GM19452 (cell line): ENCODE data around the gene SPATA7.
A peak's percentile ranks its signal among the peaks of the same experiment; 100 is the strongest.
"Not testable (repeated sequence)": the region's sequence is repeated elsewhere in the genome, so short reads cannot be mapped to it uniquely, and the experiment has no call there.

Source experiments
- ATAC-seq: cut with Tn5 transposase; IDR thresholded peaks from one replicate; pipeline ENCODE4 v1.9.1; 2021; ENCODE audit not compliant: unreplicated experiment

SPATA7 gene

GRCh38 chr14:88385212-88386101 is at the start of gene SPATA7:
Gene SPATA7, plus strand, starts transcription at chr14:88385657. Its CDS starts 162 bp downstream, at chr14:88385819.
- peak; percentile 100 for ATAC-seq

DNA sequence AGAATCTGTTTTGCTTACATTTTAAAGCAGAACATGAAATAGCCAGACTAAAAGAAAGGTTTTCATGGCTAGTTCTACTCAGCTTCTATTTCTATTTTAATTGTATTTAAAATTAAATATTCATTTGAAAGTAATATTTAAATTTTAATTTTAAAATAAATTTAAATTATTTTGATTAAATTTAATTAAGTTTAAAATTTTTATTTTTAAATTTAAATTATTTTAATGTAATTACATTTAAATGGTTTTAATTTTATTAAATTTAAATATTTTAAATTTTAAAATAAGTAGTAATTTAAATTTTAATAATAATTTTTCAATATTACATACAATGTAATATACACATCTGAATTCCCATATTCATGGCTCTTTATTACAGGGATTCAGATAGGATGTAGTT is 45.1 kb upstream of the SPATA7 start:
- ATAC-seq: no peak

GRCh38 chr14:88342980-88343379 is 42.5 kb upstream of the SPATA7 start:
- ATAC-seq: no peak

DNA sequence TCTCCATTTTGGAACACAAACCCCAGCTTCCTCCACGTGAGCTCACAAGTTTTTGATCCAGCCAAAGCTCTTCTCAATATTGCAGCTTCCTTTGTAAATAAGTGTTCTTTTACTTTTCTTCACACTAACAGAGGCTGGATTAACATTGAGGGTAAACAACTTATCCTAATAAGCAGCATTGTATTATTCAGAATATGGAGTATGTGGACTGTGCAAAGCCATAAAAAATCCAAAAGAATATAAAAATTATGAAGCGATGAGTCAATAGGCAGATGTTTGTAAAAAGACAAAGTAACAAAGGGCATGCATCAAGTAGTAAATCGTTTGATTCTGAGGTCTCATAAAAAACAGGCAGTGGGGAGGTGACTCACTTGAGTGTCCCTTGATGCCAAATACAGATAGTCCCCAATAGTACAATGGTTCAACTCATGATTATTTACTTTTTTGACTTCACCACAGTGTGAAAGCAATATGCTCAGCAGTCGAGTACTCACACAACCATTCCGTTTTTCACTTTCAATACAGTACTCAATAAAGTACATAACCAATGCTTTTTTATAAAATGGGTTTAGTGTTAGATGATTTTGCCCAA is 39.3 kb upstream of the SPATA7 start:
- ATAC-seq: no peak

DNA sequence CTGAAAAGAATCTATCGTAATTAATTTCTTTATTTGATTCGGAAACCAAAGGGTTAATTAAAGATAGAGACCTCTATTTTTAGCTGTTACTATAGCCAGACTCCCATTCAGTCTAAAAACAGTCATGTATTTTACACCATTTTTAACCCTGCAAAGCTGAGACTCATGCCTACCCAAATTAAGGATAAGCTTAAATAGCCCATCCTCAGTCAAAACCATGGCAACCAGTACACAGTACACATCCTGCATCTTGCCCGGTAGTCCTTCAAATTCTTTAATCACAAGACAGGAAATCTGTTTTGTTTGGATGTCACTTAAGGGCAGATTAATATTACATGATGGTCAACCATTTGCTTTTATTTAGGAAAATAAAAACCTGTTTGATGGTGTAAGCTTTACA is 36.9 kb upstream of the SPATA7 start:
- ATAC-seq: no peak

DNA sequence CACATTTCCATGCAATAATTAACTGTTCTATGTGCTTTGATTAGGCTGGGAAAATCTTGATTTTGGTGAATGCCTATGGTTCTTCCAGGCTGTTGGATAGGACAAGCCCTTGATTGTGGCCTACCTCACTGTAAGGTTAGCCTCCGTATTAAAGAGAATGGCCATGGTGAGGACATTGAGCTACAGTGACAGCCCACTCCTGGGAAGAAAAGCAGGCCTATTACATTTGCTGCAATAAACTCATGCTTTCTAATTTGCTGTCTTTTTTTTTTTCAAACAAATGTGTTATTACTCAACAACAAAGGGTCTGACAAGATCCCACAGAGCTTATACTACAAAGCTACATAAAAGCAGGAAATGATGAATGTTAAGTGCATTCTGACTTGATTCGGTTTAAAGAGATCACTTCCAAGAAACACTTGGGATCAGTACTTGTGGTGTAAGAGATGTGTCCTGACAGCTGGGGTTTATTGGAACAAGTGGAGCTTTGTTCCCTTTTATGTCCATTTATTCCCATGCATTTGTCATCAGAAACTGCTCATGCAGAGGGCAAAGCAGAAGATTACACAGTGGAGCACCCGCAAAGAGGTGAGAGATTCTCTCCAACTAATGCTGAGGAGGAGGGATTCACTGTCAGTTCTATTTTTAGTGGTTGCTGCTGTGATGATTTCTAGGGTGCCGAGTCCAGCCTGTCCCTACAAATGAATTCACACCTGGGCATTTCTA is 33.3 kb upstream of the SPATA7 start:
- ATAC-seq: no peak

DNA sequence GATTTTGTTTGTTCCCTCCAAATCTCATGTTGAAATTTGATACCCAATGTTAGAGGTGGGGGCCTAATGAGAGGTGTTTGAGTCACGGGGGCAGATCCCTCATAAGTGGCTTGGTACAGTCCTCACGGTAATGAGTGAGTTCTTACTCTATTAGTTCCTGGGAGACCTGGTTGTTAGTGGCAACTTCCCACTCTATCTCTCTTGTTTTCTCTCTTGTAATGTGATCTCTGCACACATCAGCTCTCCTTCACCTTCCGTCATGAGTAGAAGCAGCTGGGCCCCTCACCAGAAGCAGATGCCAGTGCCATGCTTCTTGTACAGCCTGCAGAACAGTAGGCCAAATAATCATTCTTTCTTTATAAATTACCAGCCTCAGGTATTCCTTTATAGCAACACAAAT is 32.8 kb upstream of the SPATA7 start:
- no peak for ATAC-seq

GRCh38 chr14:88354358-88354757 is 31.1 kb upstream of the SPATA7 start:
- no peak for ATAC-seq

GRCh38 chr14:88359500-88359899 is 26.0 kb upstream of the SPATA7 start:
- no peak for ATAC-seq

DNA sequence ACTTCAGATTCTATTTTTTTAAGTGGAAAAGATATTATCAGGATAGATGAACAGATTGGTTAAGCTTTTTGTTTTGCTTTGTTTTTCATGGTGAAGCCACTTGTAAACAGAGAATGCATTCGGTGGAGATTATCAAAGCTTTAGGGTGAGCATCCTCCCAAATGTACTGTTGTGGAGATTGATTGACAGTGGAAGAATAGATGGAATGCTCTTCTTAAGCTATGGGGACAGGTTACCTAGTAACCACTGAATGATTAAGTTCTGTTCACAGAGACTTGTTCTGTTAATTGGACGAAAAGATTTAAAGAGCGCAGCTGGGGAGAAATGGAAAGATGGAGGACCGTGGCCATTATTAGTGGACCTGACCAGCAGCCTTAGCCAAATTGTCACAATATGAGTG is 21.8 kb upstream of the SPATA7 start:
- no peak for ATAC-seq

DNA sequence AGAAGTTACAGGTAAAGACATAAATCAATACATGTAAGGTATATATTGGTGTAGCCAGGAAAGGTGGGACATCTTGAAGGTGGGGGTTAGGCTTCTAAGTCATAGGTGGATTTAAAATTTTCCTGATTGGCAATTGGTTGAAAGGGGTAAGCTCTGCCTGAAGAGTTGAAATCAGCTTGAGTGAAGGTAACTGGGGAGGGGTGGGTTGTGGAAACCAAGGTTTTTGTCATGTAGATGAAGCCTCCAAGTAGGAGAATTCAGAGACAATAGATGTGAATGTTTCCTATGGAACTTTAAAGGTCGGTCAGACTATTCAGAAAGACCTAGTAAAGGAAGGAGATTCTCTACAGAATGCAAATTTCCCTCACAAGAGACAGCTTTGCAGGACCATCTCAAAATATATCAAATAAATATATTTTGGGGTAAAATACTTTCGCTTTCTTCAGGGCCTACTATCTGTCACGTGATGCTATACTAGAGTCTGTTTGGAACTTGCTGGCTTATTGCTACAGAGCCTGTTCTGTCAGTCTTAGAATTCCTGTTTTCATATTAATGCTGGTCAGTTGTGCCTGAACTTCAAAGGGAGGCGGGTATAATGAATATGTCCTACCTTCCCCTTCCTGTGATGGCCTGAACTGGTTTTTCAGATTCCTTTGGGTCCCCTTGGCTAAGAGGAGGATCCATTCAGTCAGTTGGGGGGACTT is 20.6 kb upstream of the SPATA7 start:
- no peak for ATAC-seq

DNA sequence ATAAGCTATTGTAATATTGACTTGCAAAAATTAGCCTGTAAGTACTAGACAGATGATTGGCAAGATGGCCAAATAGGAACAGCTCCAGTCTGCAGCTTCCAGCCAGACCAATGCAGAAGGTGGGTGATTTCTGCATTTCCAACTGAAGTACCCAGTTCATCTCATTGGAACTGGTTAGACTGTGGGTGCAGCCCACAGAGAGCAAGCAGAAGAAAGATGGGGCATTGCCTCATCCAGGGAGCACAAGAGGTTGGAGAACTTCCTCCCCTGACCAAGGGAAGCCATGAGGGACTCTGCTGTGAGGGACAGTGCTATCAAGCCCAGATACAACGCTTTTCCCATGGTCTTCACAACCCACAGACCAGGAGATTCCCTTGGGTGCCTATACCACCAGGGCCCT is 16.0 kb upstream of the SPATA7 start:
- no peak for ATAC-seq

GRCh38 chr14:88379706-88380343 is 5.6 kb upstream of the SPATA7 start:
- no peak for ATAC-seq

- ATAC-seq: no peak
Observed at GRCh38 chr14:88380405-88380804, 5.1 kb upstream of the SPATA7 start.

DNA sequence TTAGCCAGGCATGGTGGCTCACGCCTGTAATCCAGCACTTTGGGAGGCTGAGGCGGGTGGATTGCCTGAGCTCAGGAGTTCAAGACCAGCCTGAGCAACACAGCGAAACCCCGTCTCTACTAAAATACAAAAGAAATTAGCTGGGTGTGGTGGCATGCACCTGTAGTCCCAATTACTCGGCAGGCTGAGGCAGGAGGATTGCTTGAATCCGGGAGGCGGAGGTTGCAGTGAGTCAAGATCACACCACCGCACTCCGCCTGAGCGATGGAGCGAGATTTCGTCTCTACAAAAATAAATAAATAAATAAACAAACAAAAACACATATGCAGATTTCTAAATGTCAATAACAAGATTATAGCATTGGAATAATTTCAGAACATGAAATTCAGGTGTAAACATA is 3.8 kb upstream of the SPATA7 start:
- ATAC-seq: not testable (repeated sequence)

DNA sequence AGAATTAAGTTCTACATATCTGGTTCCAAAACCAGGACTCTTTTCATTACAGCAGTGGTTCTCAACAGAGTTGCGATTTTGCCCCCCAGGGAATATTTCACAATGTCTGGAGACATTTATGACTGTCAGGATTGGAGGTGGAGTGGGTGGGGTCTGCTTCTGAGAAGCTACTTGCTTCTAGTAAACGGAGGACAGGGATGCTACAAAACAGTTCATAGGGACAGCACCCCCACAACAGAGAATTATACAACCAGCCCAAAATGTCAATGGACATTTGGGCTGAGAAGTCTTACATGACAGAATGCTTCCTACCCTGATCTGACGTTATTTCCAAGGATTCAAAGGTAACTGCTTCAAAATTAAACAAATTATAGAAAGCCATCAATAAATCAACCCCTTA is 739 bp upstream of the SPATA7 start:
- no peak for ATAC-seq

- ATAC-seq: no peak
Observed at GRCh38 chr14:88386256-88386794, 868 bp downstream of the SPATA7 start.

DNA sequence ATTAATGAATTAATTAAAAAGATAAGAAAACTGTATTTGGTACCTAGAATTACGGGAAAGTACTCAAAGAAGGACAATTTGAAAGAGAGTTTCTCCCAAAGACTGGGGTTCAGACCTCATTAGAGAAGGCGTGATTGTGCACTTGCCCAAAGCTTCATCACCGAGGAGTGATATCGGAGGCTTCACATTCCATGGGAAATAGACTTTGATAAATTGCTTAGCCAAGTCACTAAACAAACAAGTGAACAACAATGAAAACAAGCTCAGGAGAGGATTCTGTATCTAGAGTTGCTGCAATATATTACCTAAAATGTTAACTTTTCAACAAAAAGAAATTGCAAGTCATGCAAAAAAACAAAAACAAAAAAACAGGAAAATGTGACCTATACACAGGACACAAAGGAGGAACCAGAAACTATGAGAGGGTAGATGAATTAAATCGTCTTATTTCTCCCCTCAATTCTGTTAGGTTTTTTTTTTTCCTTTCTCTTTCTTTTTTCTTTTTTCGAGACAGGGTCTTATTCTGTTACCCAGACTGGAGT is 3.4 kb downstream of the SPATA7 start:
- no peak for ATAC-seq

GRCh38 chr14:88392609-88393008 is 7.2 kb downstream of the SPATA7 start:
- ATAC-seq: no peak

GRCh38 chr14:88411039-88411438 is 25.6 kb downstream of the SPATA7 start:
- no peak for ATAC-seq
